GM12801 (cell line): Measurements from ENCODE around the gene GJD4.

Source experiments
- TF ChIP-seq, protein P1 (sequence below): IDR thresholded peaks from one replicate; pipeline ENCODE4 v1.5.1; 2011; ENCODE audit warnings: control low read depth; ENCODE audit not compliant: insufficient read length; ENCODE audit errors: extremely low read depth

GJD4 gene

DNA sequence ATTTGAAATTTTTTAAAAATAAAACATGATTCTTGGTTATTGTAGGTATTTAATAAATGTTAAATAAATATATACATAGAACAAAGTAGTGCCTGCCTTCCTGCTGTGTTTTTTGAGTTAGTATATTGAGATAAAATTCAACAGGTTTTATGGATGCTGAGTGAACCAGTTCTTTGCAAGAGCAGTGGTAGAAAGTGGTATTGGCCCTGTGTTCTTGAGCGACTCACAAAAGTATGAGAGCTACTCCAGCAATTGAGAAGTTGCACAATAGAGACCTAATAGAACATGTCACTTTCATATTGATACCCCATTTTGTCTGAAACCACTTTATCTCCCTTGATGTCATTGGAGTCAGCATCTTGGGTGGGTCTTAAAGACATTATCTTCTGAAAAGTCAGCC, 32.6 kb upstream of the GJD4 start:
- TF ChIP-seq, protein P1, sequence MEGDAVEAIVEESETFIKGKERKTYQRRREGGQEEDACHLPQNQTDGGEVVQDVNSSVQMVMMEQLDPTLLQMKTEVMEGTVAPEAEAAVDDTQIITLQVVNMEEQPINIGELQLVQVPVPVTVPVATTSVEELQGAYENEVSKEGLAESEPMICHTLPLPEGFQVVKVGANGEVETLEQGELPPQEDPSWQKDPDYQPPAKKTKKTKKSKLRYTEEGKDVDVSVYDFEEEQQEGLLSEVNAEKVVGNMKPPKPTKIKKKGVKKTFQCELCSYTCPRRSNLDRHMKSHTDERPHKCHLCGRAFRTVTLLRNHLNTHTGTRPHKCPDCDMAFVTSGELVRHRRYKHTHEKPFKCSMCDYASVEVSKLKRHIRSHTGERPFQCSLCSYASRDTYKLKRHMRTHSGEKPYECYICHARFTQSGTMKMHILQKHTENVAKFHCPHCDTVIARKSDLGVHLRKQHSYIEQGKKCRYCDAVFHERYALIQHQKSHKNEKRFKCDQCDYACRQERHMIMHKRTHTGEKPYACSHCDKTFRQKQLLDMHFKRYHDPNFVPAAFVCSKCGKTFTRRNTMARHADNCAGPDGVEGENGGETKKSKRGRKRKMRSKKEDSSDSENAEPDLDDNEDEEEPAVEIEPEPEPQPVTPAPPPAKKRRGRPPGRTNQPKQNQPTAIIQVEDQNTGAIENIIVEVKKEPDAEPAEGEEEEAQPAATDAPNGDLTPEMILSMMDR, result no peak

DNA sequence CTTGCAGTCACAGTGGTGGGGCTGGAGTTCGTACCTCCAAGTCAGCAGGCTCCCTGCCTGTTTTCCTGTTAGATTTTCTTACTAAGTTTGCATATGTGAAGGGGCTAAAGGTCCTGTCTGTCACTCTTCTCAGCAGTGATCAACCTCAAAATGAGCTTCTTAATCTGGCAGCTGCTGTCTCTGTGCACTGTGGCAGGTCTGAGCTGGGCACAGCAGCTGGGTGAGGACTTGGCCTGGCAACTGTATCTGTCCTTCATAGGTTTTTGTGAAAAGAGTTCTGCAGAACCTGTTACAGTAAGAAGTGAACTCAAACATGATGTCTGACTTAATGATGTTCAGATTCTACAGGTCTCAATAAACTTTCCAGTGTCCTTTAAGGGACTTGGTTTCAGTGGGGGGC, 31.3 kb upstream of the GJD4 start:
- TF ChIP-seq, protein P1, result no peak

DNA sequence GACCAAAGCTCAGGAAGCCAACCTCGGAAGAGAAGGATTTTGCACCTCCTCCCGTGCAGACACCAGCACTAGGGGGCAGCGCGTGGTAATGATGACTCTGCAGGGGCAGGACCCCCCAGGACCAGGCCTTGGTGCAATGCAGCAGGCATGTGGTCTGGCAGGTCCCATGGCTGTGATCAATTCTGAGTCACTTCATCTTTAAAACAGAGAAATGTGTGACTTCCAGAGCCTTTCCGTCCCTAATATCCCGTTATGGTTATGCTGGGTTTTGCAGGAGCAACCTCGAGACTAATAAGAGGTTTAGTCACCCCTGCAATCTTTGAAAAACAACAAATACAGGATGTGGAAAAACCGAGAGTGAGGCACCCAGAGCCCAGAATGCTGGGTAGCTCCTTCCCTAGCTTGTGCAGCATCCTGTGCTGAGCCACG, 30.2 kb upstream of the GJD4 start:
- TF ChIP-seq, protein P1, result no peak

DNA sequence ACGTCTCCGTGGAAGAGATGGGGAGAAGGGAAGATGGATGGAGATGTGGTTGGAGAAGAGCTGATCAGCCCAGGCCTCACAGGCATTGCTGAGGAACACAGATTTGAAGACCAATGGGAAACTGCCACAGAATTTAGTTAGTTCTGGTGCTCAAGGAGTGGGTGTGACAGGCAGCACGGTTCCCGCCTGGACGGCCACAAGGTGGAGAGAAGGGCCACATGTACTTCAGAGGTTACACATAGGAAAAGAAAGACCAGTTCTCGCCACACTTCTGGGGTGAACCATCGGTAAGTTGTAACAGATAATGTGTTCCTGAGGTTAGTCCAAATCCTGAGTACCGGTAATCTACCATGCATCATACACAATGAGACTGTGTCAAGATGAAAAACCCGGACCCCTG, 29.5 kb upstream of the GJD4 start:
- TF ChIP-seq, protein P1, result no peak

DNA sequence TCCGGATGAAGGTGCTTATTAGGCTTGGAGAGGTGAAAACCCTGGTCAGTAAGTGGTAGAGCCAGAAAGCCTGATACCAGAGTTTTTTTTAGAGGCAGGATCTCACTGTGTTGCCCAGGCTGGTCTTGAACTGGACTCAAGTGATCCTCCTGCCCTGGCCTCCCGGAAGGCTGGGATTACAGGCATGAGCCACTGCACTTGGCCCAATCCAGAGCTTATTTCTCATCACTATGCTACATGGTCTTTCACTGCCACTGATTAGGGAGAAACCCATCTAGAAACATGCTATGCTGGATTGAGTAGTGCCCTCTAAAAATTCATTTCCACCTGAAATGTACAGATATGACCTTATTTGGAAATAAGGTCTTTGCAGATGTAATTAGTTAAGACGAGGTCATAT, 28.4 kb upstream of the GJD4 start:
- TF ChIP-seq, protein P1, result no peak

DNA sequence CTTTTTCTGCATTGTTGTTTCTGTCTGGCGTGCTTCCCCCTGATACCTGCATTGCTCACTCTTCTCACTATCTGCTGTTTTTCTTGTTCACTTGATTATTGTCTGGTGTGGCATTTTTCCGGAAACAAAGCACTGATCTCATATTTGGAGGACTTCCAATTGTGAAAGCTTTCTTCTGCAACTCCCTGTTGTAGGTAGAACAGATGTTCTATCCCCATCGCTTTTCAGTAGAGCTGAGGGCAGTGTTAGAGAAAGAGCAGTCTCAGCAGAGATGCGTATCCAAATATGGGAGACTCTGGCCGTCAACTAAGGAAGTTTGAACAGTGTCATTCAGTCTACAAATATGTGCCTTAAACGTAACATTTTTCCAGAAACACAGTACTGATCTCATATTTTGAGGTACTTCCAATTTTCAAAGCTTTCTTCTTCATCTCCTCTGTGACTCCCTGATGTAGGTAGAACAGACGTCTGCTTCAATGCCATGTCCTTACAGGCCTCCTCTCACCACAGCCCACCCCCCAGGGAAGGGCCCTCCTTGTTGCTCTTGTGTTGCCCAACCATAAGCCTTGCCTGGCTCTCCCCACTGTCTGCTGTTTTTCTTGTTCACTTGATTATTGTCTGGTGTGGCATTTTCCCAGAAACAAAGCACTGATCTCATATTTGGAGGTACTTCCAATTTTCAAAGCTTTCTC, 27.1 kb upstream of the GJD4 start:
- TF ChIP-seq, protein P1, result no peak

DNA sequence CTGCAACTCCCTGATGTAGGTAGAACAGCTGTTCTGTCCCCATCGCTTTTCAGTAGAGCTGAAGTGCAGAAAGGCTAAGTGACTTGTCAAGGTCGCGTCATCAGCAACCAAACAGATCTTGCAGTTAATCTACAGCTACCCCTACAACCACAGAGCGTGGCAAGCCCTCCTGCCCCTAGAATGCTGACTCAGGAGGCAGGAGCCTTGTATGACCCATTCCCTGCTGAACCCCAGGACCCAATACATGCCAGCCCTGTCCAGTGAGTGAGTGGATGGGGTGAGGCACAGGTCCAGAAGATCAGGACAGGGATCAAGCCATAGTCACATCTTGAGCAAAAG, 26.6 kb upstream of the GJD4 start:
- TF ChIP-seq, protein P1, result no peak
